Upper lobe of left lung (tissue), 6 donors: Measurements from ENCODE around the gene DAPL1. TPM values are rescaled to one million over a fixed set of nuclear protein-coding genes. Genes with fewer than 3 reads are reported as not detected.

Experiments
- ATAC-seq, 2 donors: fragments of 200-7000 bp; cut with Tn5 transposase; one replicate each; pipeline ENCODE4 v1.9.1; 2022; ENCODE audit warnings: mild to moderate bottlenecking in 2 of 2, moderate library complexity in 2 of 2; ENCODE audit not compliant: low FRiP score in 2 of 2
- DNase-seq, 2 donors: peaks; one replicate each; pipeline ENCODE4 v3.0.0-alpha.2; 2019 to 2020
- H3K27ac ChIP-seq, 4 donors: fragments of 200-600 bp; sonication (generic); one replicate each; pipeline ENCODE4 v1.5.1; 2016 to 2019
- H3K27me3 ChIP-seq, 4 donors: fragments of 200-600 bp; sonication (generic); one replicate each; pipeline ENCODE4 v1.5.1; 2017 to 2019
- H3K36me3 ChIP-seq, 4 donors: fragments of 200-600 bp; sonication (generic); one replicate each; pipeline ENCODE4 v1.5.1; 2016 to 2019
- H3K4me1 ChIP-seq, 4 donors: fragments of 200-600 bp; sonication (generic); one replicate each; pipeline ENCODE4 v1.5.1; 2018 to 2019
- H3K4me3 ChIP-seq, 4 donors: fragments of 200-600 bp; sonication (generic); one replicate each; pipeline ENCODE4 v1.5.1; 2017 to 2019; ENCODE audit warnings: mild to moderate bottlenecking in 2 of 4, moderate library complexity in 1 of 4
- H3K9me3 ChIP-seq, 4 donors: fragments of 200-600 bp; sonication (generic); one replicate each; pipeline ENCODE4 v1.5.1; 2018 to 2019
- CTCF ChIP-seq, 6 experiments: fragments of 450-650 bp in 4 of 6; fragments of 200-600 bp in 2 of 6; sonication (generic) in 2 of 6; IDR thresholded peaks; one replicate each; pipeline ENCODE4 v1.5.1; 2016 to 2019; ENCODE audit warnings: antibody characterized with exemption in 6 of 6
- EP300 ChIP-seq, 4 donors: sonication (generic); formaldehyde crosslinking; IDR thresholded peaks; one replicate each; pipeline ENCODE4 v1.5.1; 2017; ENCODE audit warnings: antibody characterized with exemption in 4 of 4, control low read depth in 2 of 4
- POLR2A ChIP-seq, 4 donors: fragments of 450-650 bp; IDR thresholded peaks; one replicate each; pipeline ENCODE4 v1.5.1; 2016 to 2017; ENCODE audit warnings: antibody characterized with exemption in 4 of 4, mild to moderate bottlenecking in 2 of 4
- POLR2AphosphoS5 ChIP-seq, 2 donors: sonication (generic); formaldehyde crosslinking; IDR thresholded peaks; one replicate each; pipeline ENCODE4 v1.5.1; 2017; ENCODE audit warnings: antibody characterized with exemption in 2 of 2
- WGBS, 2 donors: methylation state at CpG; one replicate each; pipeline ENCODE4 v1.1.5; 2017 to 2018; 5-methylcytosine and 5-hydroxymethylcytosine counted together
- total RNA-seq, 6 donors: library from RNA; depleted of rRNA in 4 of 6; stranded (reverse); fragments of >200 nt in 4 of 6; gene quantifications; one replicate each; pipeline versions ENCODE4 v1.1.0 to v1.2.1, GENCODE V29; 2016 to 2021
- donor health status: DM: no; HTN: no; CAD: no; lungs with moderate emphysema.
- donor health status: DM: no; HTN: yes; CAD: no; lungs with severe emphysema.

The DAPL1 gene
- total RNA-seq, 6 donors from 2014 or later: 0.43 TPM; not detected in 5

GRCh38 chr2:158796652-158797051 lies 1.5 kb downstream of the DAPL1 start:
- ATAC-seq (no peak), DNase-seq (no peak)
- TF ChIP-seq POLR2A (IDR thresholded peaks at IDR 0.05) (no peak), CTCF (IDR thresholded peaks at IDR 0.05) (no peak), POLR2AphosphoS5 (IDR thresholded peaks at IDR 0.05) (no peak), EP300 (IDR thresholded peaks at IDR 0.05) (no peak)
- no peaks in the 10 kb centered on the region for H3K4me1 ChIP-seq
- H3K27ac ChIP-seq: no peak overlapping the region
- H3K27me3 ChIP-seq: no peaks in the 10 kb centered on the region
- no peak overlapping the region for H3K4me3 ChIP-seq
- WGBS, 2 donors: 66 to 81% methylated on average over 2 of the region's 2 CpGs
- no peaks in the 10 kb centered on the region for H3K9me3 ChIP-seq
- H3K36me3 ChIP-seq: no peaks in the 10 kb centered on the region

GRCh38 chr2:158797963-158798700 lies 3.0 kb downstream of the DAPL1 start:
- TF ChIP-seq CTCF (IDR thresholded peaks at IDR 0.05) (no peak), POLR2AphosphoS5 (IDR thresholded peaks at IDR 0.05) (no peak), POLR2A (IDR thresholded peaks at IDR 0.05) (no peak), EP300 (IDR thresholded peaks at IDR 0.05) (no peak)
- Histone ChIP-seq H3K27me3 (no peaks in the 10 kb centered on the region), H3K4me3 (no peak overlapping the region), H3K4me1 (peaks cover 0 to 3% (median 0%) of the 10 kb centered on the region in 4 donors), H3K9me3 (no peaks in the 10 kb centered on the region), H3K27ac (no peak overlapping the region), H3K36me3 (no peaks in the 10 kb centered on the region)
- ATAC-seq (no peak), DNase-seq (no peak)
- WGBS, 2 donors: 92 to 93% methylated on average over 4 to 6 of the region's 6 CpGs

DNA sequence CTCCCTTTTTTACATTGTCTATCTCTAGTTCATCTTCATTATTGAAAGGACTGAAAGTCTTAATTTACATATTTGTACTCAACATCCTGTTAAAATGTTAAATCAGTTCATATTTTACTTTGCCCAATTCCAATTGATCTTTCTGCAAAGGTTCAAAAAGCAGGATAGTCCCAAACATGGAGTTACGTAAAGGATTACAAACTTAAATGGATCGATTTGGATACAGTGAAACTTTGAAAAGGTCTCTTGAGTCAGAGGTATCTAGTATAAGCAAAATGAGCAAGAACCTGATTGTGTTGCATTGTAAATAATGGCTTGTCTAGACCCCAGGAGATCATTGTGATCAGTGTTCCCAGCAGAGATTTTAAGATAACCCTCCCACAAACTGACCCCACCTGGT lies 4.1 kb downstream of the DAPL1 start:
- Histone ChIP-seq H3K27me3 (no peaks in the 10 kb centered on the region), H3K27ac (no peak overlapping the region), H3K4me1 (peaks cover 0 to 3% (median 0%) of the 10 kb centered on the region in 4 donors), H3K9me3 (no peaks in the 10 kb centered on the region), H3K4me3 (no peak overlapping the region), H3K36me3 (no peaks in the 10 kb centered on the region)
- DNase-seq (no peak), ATAC-seq (no peak)
- 93% methylated on average over 2 of the region's 2 CpGs for WGBS, 2 donors
- TF ChIP-seq POLR2AphosphoS5 (IDR thresholded peaks at IDR 0.05) (no peak), EP300 (IDR thresholded peaks at IDR 0.05) (no peak), POLR2A (IDR thresholded peaks at IDR 0.05) (no peak), CTCF (IDR thresholded peaks at IDR 0.05) (no peak)

DNA sequence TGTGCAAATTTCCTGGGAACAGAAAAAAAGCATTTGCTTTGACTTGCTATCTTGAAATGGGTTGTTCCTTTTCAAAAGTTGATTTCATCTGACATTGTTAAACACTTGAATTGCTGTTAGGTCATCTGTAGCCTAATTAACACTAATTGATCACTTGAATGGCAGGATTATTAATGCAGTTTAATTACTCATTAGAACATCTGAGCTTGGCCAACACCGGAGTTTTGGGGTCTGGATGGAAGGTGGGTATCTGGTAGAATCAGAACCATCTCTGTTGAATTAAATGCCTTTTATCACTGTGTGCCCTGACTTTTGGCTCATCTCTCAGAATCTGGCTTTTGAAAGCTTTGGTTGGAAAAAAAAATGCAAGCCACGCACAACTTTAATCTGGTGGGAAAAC lies 8.4 kb downstream of the DAPL1 start:
- Histone ChIP-seq H3K4me1 (peaks cover 0 to 3% (median 0%) of the 10 kb centered on the region in 4 donors), H3K27ac (no peak overlapping the region), H3K36me3 (no peaks in the 10 kb centered on the region), H3K27me3 (no peaks in the 10 kb centered on the region), H3K4me3 (no peak overlapping the region), H3K9me3 (no peaks in the 10 kb centered on the region)
- TF ChIP-seq POLR2AphosphoS5 (IDR thresholded peaks at IDR 0.05): no peak
- no peak for TF ChIP-seq EP300 (IDR thresholded peaks at IDR 0.05)
- TF ChIP-seq POLR2A (IDR thresholded peaks at IDR 0.05): no peak
- no peak for TF ChIP-seq CTCF (IDR thresholded peaks at IDR 0.05)
- DNase-seq: no peak
- WGBS, 2 donors: 89 to 94% methylated on average over 2 of the region's 2 CpGs
- ATAC-seq: no peak

DNA sequence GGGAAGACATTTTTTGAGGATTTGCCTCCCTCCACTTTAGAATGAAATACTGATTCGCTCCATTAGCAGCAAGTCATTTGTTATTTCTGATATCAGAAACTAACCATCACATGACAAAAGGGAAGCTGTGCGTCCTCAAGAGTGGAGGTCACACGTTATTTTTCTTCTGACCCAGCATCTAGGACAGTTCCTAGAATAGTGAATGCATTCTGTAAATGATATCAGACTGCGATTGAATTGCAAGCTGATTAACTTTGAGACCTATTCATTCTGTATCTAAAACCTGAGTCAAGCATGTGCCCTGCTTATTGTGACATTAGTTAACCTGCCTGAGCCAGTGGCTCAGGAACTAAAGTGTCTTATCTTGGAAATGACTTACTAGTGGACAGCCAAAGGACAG lies 10.1 kb downstream of the DAPL1 start:
- Histone ChIP-seq H3K4me1 (peaks cover 0 to 3% (median 0%) of the 10 kb centered on the region in 4 donors), H3K27me3 (no peaks in the 10 kb centered on the region), H3K27ac (no peak overlapping the region), H3K4me3 (no peak overlapping the region), H3K36me3 (no peaks in the 10 kb centered on the region), H3K9me3 (no peaks in the 10 kb centered on the region)
- ATAC-seq: no peak
- no peak for DNase-seq
- WGBS, 2 donors: 77 to 86% methylated on average over 4 of the region's 4 CpGs
- TF ChIP-seq EP300 (IDR thresholded peaks at IDR 0.05): no peak
- no peak for TF ChIP-seq CTCF (IDR thresholded peaks at IDR 0.05)
